Uterus (tissue), 4 donors: ENCODE data around the gene SH3RF3. TPM values are rescaled to one million over a fixed set of nuclear protein-coding genes. Genes with fewer than 3 reads are reported as not detected.

Source experiments
- DNase-seq, 2 donors: peaks; one replicate each; pipeline ENCODE4 v3.0.0-alpha.2; 2019 to 2020
- H3K27ac ChIP-seq, 2 donors: fragments of 200-600 bp; sonication (generic); 1 replicate in 1 of 2; 2 replicates in 1 of 2; pipeline ENCODE4 v1.5.1; 2016 to 2018
- H3K27me3 ChIP-seq, 2 donors: fragments of 200-600 bp; sonication (generic); one replicate each; pipeline ENCODE4 v1.5.1; 2018 to 2019; ENCODE audit warnings: control low read depth in 1 of 2
- H3K36me3 ChIP-seq, 2 donors: fragments of 200-600 bp; sonication (generic); one replicate each; pipeline ENCODE4 v1.5.1; 2019; ENCODE audit warnings: control low read depth in 1 of 2
- H3K4me1 ChIP-seq, 2 donors: fragments of 200-600 bp; sonication (generic); one replicate each; pipeline ENCODE4 v1.5.1; 2018 to 2019; ENCODE audit warnings: control low read depth in 1 of 2
- H3K4me3 ChIP-seq, 2 donors: fragments of 200-600 bp; sonication (generic); 1 replicate in 1 of 2; 2 replicates in 1 of 2; pipeline ENCODE4 v1.5.1; 2018 to 2019; ENCODE audit warnings: mild to moderate bottlenecking in 1 of 2
- H3K9me3 ChIP-seq, 2 donors: fragments of 200-600 bp; sonication (generic); one replicate each; pipeline ENCODE4 v1.5.1; 2019; ENCODE audit warnings: control low read depth in 1 of 2
- CTCF ChIP-seq, 4 experiments: fragments of 200-600 bp in 2 of 4; fragments of 450-650 bp in 2 of 4; sonication (generic) in 2 of 4; IDR thresholded peaks; one replicate each; pipeline ENCODE4 v1.5.1; 2016 to 2019; ENCODE audit warnings: antibody characterized with exemption in 4 of 4, mild to moderate bottlenecking in 2 of 4, moderate library complexity in 1 of 4
- POLR2A ChIP-seq, 2 donors: fragments of 450-650 bp; IDR thresholded peaks; one replicate each; pipeline ENCODE4 v1.6.1; 2016; ENCODE audit warnings: antibody characterized with exemption in 2 of 2, mild to moderate bottlenecking in 1 of 2, moderate library complexity in 1 of 2
- intact Hi-C: fragments of 100-400 bp; cut with DNase I; formaldehyde crosslinking; loops from one replicate; pipeline ENCODE4 v1.15.1; 2023; ENCODE audit warnings: low total_unique reads
- total RNA-seq, 4 donors: library from RNA; depleted of rRNA in 3 of 4; stranded (reverse); fragments of >200 nt in 3 of 4; gene quantifications; one replicate each; pipeline versions ENCODE4 v1.1.0 to v1.2.4, GENCODE V29; 2014 to 2023
- donor health status: DM: yes; HTN: yes; CAD: no.

Gene SH3RF3
- total RNA-seq, 4 donors from 2014 or later: 5.1 to 10.2 (median 8.7) TPM; not detected in 1

GRCh38 chr2:109466674-109467575 is 337.9 kb downstream of the SH3RF3 start:
- TF ChIP-seq CTCF (IDR thresholded peaks at IDR 0.05): no peak
- TF ChIP-seq POLR2A (IDR thresholded peaks at IDR 0.05): no peak
- Histone ChIP-seq H3K27ac (no peak overlapping the region), H3K27me3 (no peaks in the 10 kb centered on the region), H3K9me3 (no peaks in the 10 kb centered on the region), H3K4me1 (no peaks in the 10 kb centered on the region), H3K36me3 (no peaks in the 10 kb centered on the region), H3K4me3 (no peak overlapping the region)
- intact Hi-C loops: no loop called here
- DNase-seq: no peak

DNA sequence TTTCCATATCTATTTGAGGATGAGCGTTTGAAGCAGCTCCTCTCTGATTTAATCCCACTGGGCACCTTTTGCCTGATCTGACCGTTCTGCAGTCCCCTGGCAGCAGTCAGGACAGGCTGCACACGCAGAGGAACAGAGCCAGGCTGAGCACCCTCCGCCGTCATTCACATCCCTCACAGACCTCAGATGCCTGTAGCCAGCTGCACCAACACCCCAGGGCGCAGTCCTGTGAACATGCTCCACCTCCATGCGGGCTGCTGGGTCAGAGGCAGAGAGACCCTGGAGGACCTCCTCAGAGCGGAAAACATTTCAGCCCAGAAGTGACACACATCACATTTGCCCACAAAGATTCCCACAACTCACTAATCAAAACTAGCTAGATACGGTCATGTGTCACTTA is 338.7 kb downstream of the SH3RF3 start:
- H3K36me3 ChIP-seq: no peaks in the 10 kb centered on the region
- no peak overlapping the region for H3K4me3 ChIP-seq
- H3K9me3 ChIP-seq: no peaks in the 10 kb centered on the region
- DNase-seq: no peak
- H3K27ac ChIP-seq: no peak overlapping the region
- no peaks in the 10 kb centered on the region for H3K27me3 ChIP-seq
- intact Hi-C loops: no loop called here
- TF ChIP-seq POLR2A (IDR thresholded peaks at IDR 0.05) (no peak), CTCF (IDR thresholded peaks at IDR 0.05) (no peak)
- no peaks in the 10 kb centered on the region for H3K4me1 ChIP-seq

DNA sequence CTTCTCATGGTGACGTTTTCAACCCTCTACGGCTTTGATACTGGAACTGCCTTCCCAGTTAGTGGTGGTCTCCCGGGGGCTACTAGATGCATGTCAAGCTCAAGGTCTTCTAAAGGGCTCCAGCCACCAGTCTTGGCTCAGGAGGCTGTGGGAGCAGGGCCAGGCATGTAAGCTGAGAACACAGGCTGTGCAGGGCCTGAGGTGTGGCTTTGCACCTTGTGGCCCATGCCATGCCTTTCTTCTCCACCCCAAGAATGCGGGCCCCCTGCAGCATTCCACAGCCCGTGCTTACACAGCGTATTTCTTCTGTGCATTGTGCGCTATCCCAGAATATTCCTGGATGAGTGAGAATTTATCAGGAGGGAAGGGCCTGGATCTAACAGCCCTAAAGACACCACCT is 339.9 kb downstream of the SH3RF3 start:
- no peaks in the 10 kb centered on the region for H3K27me3 ChIP-seq
- TF ChIP-seq CTCF (IDR thresholded peaks at IDR 0.05): no peak
- TF ChIP-seq POLR2A (IDR thresholded peaks at IDR 0.05): no peak
- H3K36me3 ChIP-seq: no peaks in the 10 kb centered on the region
- no peak overlapping the region for H3K27ac ChIP-seq
- no peaks in the 10 kb centered on the region for H3K9me3 ChIP-seq
- no peak for DNase-seq
- no peak overlapping the region for H3K4me3 ChIP-seq
- no peaks in the 10 kb centered on the region for H3K4me1 ChIP-seq
- intact Hi-C loops: no loop called here

- intact Hi-C loops: no loop called here
- H3K36me3 ChIP-seq: no peaks in the 10 kb centered on the region
- no peak for TF ChIP-seq POLR2A (IDR thresholded peaks at IDR 0.05)
- TF ChIP-seq CTCF (IDR thresholded peaks at IDR 0.05): no peak
- no peak overlapping the region for H3K4me3 ChIP-seq
- no peaks in the 10 kb centered on the region for H3K27me3 ChIP-seq
- H3K27ac ChIP-seq: no peak overlapping the region
- DNase-seq: no peak
- no peaks in the 10 kb centered on the region for H3K9me3 ChIP-seq
- no peaks in the 10 kb centered on the region for H3K4me1 ChIP-seq
Observed at GRCh38 chr2:109471658-109472057, 342.7 kb downstream of the SH3RF3 start.

DNA sequence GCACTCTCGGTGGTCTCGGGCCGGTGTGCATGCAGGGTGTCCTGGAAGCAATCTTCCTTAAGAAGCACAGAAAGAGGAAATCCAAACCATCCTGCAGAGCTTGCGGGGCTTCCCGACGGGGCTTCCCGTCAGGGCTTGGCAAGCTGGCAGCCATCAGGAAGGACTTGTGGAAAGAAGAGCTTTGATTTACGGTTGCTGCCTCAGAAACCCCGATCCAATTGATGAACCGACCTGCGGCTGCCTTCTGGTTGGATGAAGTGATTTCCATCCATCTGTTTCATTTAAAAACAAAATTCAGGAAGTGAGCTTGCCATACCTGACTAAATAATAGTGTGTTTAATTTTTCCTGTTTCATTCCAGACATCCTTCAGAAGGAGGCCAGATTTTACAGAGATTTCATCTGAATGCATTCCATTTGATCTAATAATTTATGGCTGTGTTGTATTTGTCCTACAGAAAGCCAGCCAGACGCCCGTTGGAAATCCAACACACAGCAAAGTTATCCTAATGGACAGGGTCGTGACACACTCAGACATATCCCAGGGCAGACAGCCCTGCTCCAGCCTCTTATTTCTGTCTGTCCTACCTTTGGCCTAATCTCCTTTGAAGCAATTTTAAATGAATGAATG is 343.4 kb downstream of the SH3RF3 start:
- Histone ChIP-seq H3K4me3 (no peak overlapping the region), H3K4me1 (no peaks in the 10 kb centered on the region), H3K27me3 (no peaks in the 10 kb centered on the region), H3K9me3 (no peaks in the 10 kb centered on the region), H3K36me3 (no peaks in the 10 kb centered on the region), H3K27ac (no peak overlapping the region)
- DNase-seq: no peak
- TF ChIP-seq POLR2A (IDR thresholded peaks at IDR 0.05): no peak
- TF ChIP-seq CTCF (IDR thresholded peaks at IDR 0.05): no peak
- intact Hi-C loops: no loop called here
